ENCODE results near the gene RBM42.

The RBM42 gene

GRCh38 chr19:35669974-35670373, 41.1 kb downstream of the RBM42 start:
- Histone ChIP-seq H3K9me2 (ENCODE audit: low read depth, low read length) (no peaks in the 10 kb centered on the region), H3K79me2 (ENCODE audit: insufficient read depth, low read length) (no peaks in the 10 kb centered on the region), H3K36me3 (ENCODE audit: insufficient read depth, low read length) (no peaks in the 10 kb centered on the region), H3K4me2 (ENCODE audit: low read length) (no peak overlapping the region), H3K27ac (ENCODE audit: low read depth, low read length, poor library complexity, severe bottlenecking) (no peak overlapping the region), H4K20me1 (ENCODE audit: insufficient read depth, low read length) (no peaks in the 10 kb centered on the region), H3K4me1 (ENCODE audit: insufficient read depth, low read length, severe bottlenecking) (no peaks in the 10 kb centered on the region), H2AFZ (ENCODE audit: low read length) (no peak overlapping the region), H3K4me3 (ENCODE audit: low read depth, low read length, poor library complexity, severe bottlenecking) (no peak overlapping the region), H3F3A (ENCODE audit: insufficient read depth, low read length) (no peaks in the 10 kb centered on the region), H3K9ac (ENCODE audit: low read length) (no peak overlapping the region), H3K27me3 (ENCODE audit: insufficient read depth, low read length) (peaks cover 6% of the 10 kb centered on the region; the same call in 1 of the 2 replicates), H3K9me3 (ENCODE audit: low read length) (no peaks in the 10 kb centered on the region)
- no peak for TF ChIP-seq CTCF (IDR thresholded peaks at IDR 0.05; ENCODE audit: low read length)
- TF ChIP-seq EZH2 (IDR thresholded peaks at IDR 0.05; ENCODE audit: borderline replicate concordance, low read length), result no peak

GRCh38 chr19:35670686-35671085, 41.9 kb downstream of the RBM42 start:
- Histone ChIP-seq H3K9me2 (ENCODE audit: low read depth, low read length) (no peaks in the 10 kb centered on the region), H3K9me3 (ENCODE audit: low read length) (no peaks in the 10 kb centered on the region), H4K20me1 (ENCODE audit: insufficient read depth, low read length) (no peaks in the 10 kb centered on the region), H3K27ac (ENCODE audit: low read depth, low read length, poor library complexity, severe bottlenecking) (no peak overlapping the region), H3K79me2 (ENCODE audit: insufficient read depth, low read length) (no peaks in the 10 kb centered on the region), H3K4me3 (ENCODE audit: low read depth, low read length, poor library complexity, severe bottlenecking) (no peak overlapping the region), H3K4me1 (ENCODE audit: insufficient read depth, low read length, severe bottlenecking) (no peaks in the 10 kb centered on the region), H3K36me3 (ENCODE audit: insufficient read depth, low read length) (no peaks in the 10 kb centered on the region), H3K27me3 (ENCODE audit: insufficient read depth, low read length) (peaks cover 6% of the 10 kb centered on the region), H3F3A (ENCODE audit: insufficient read depth, low read length) (no peaks in the 10 kb centered on the region), H2AFZ (ENCODE audit: low read length) (no peak overlapping the region), H3K4me2 (ENCODE audit: low read length) (no peak overlapping the region), H3K9ac (ENCODE audit: low read length) (no peak overlapping the region)
- TF ChIP-seq EZH2 (IDR thresholded peaks at IDR 0.05; ENCODE audit: borderline replicate concordance, low read length) (no peak), CTCF (IDR thresholded peaks at IDR 0.05; ENCODE audit: low read length) (no peak)

GRCh38 chr19:35671818-35672217, 43.0 kb downstream of the RBM42 start:
- H3K4me1 ChIP-seq (ENCODE audit: insufficient read depth, low read length, severe bottlenecking), result no peaks in the 10 kb centered on the region
- H3K79me2 ChIP-seq (ENCODE audit: insufficient read depth, low read length), result no peaks in the 10 kb centered on the region
- H2AFZ ChIP-seq (ENCODE audit: low read length), result no peak overlapping the region
- H4K20me1 ChIP-seq (ENCODE audit: insufficient read depth, low read length), result no peaks in the 10 kb centered on the region
- H3K9me2 ChIP-seq (ENCODE audit: low read depth, low read length), result no peaks in the 10 kb centered on the region
- no peak overlapping the region for H3K27ac ChIP-seq (ENCODE audit: low read depth, low read length, poor library complexity, severe bottlenecking)
- H3F3A ChIP-seq (ENCODE audit: insufficient read depth, low read length), result no peaks in the 10 kb centered on the region
- H3K27me3 ChIP-seq (ENCODE audit: insufficient read depth, low read length), result peaks cover 4% of the 10 kb centered on the region; the same call in 1 of the 2 replicates
- no peak overlapping the region for H3K9ac ChIP-seq (ENCODE audit: low read length)
- no peaks in the 10 kb centered on the region for H3K36me3 ChIP-seq (ENCODE audit: insufficient read depth, low read length)
- TF ChIP-seq CTCF (IDR thresholded peaks at IDR 0.05; ENCODE audit: low read length) (no peak), EZH2 (IDR thresholded peaks at IDR 0.05; ENCODE audit: borderline replicate concordance, low read length) (no peak)
- no peak overlapping the region for H3K4me2 ChIP-seq (ENCODE audit: low read length)
- H3K9me3 ChIP-seq (ENCODE audit: low read length), result no peaks in the 10 kb centered on the region
- H3K4me3 ChIP-seq (ENCODE audit: low read depth, low read length, poor library complexity, severe bottlenecking), result no peak overlapping the region

Data from OCI-LY1 (cell line).